Omental fat pad (tissue), 4 donors: ENCODE data around the gene NDUFS6. TPM values are rescaled to one million over a fixed set of nuclear protein-coding genes. Genes with fewer than 3 reads are reported as not detected.

Experiments
- ATAC-seq: fragments of 150-250 bp; one replicate; pipeline ENCODE4 v1.9.1; 2016; ENCODE audit warnings: mild to moderate bottlenecking, moderate library complexity; ENCODE audit not compliant: low FRiP score
- DNase-seq: peaks from one replicate; pipeline ENCODE4 v3.0.0-alpha.2; 2019; ENCODE audit warnings: low spot score
- CTCF ChIP-seq, 3 donors: fragments of 450-650 bp; IDR thresholded peaks; one replicate each; pipeline ENCODE4 v1.5.1; 2016 to 2017; ENCODE audit warnings: antibody characterized with exemption in 3 of 3, mild to moderate bottlenecking in 3 of 3, moderate library complexity in 2 of 3
- total RNA-seq, 4 donors: library from RNA; depleted of rRNA; stranded (reverse); fragments of >200 nt; gene quantifications; one replicate each; pipeline ENCODE4 v1.1.0, GENCODE V29; 2016

NDUFS6 gene
- total RNA-seq, 4 donors from 2014 or later, result 34.3 to 81.2 (median 44.2) TPM

GRCh38 chr5:1844708-1845436 is 43.7 kb downstream of the NDUFS6 start:
- ATAC-seq, result no peak
- TF ChIP-seq CTCF (IDR thresholded peaks at IDR 0.05), result no peak

GRCh38 chr5:1845696-1846095 is 44.5 kb downstream of the NDUFS6 start:
- TF ChIP-seq CTCF (IDR thresholded peaks at IDR 0.05), result no peak
- ATAC-seq, result no peak
- DNase-seq, result no peak

More at GRCh38 chr5:1844708-1845436, 43.7 kb downstream of the NDUFS6 start:
- no peak for DNase-seq

- no peak for TF ChIP-seq CTCF (IDR thresholded peaks at IDR 0.05)
- ATAC-seq (no peak), DNase-seq (no peak)
These were observed 45.4 kb downstream of the NDUFS6 start for GRCh38 chr5:1846583-1846982.

- DNase-seq (no peak), ATAC-seq (no peak)
- TF ChIP-seq CTCF (IDR thresholded peaks at IDR 0.05), result no peak
These were observed 45.8 kb downstream of the NDUFS6 start for GRCh38 chr5:1847056-1847455.

- TF ChIP-seq CTCF (IDR thresholded peaks at IDR 0.05), result no peak
- ATAC-seq, result no peak
- DNase-seq, result no peak
These were observed 46.4 kb downstream of the NDUFS6 start for GRCh38 chr5:1847611-1848010.

- no peak for TF ChIP-seq CTCF (IDR thresholded peaks at IDR 0.05)
- DNase-seq, result no peak
- ATAC-seq, result no peak
These were observed 49.3 kb downstream of the NDUFS6 start for GRCh38 chr5:1850324-1851154.
